HG02840 (cell line): ENCODE data around the gene MOSPD3.
"Not testable (repeated sequence)": the region's sequence is repeated elsewhere in the genome, so short reads cannot be mapped to it uniquely, and the experiment has no call there.

Experiments
- ATAC-seq: cut with Tn5 transposase; IDR thresholded peaks from one replicate; pipeline ENCODE4 v1.9.1; 2021; ENCODE audit warnings: mild to moderate bottlenecking, moderate library complexity, moderate number of reproducible peaks; ENCODE audit not compliant: unreplicated experiment, low FRiP score

The MOSPD3 gene

GRCh38 chr7:100655908-100656674 lies 43.8 kb downstream of the MOSPD3 start, which contains the start of gene ACTL6B:
TSS of gene ACTL6B (minus strand) at chr7:100656448. CDS start at chr7:100656354, 94 bp downstream.
- ATAC-seq: no peak

- ATAC-seq: not testable (repeated sequence)
These were observed 49.9 kb downstream of the MOSPD3 start for GRCh38 chr7:100662194-100662776.
